ENCODE data around the gene BORCS6. TPM values are rescaled to one million over a fixed set of nuclear protein-coding genes. Genes with fewer than 3 reads are reported as not detected.

Gene BORCS6
- total RNA-seq, 1 experiment from 2014 or later: 6.4 TPM

DNA sequence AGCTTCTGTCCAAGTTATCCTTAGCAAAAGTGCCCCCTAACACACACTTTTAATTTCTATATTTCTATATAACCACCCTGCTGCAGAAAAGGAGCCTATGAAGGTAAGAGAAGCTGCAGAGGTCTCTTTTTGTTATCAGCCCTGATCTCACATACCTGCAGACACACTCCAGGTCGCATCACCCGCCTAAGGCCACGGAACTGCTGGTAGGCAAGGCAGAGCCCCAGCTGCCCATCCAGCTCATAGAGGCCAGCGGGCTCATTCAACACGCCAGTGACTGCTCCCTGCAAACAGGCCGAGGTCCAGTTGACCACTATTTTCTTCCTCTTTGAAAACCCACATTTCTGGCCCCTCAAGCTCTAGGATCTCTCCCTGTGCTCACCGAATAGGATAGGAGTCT lies 45.7 kb upstream of the BORCS6 start:
- no peak for DNase-seq
- Histone ChIP-seq H3K9me3 (ENCODE audit: insufficient read depth, low read depth) (no peaks in the 10 kb centered on the region), H4K20me1 (ENCODE audit: insufficient read depth) (no peaks in the 10 kb centered on the region), H3F3A (ENCODE audit: insufficient read depth, low read depth) (no peaks in the 10 kb centered on the region), H3K79me2 (ENCODE audit: low read depth) (no peaks in the 10 kb centered on the region), H3K4me3 (no peak overlapping the region), H3K27me3 (ENCODE audit: insufficient read depth, low read depth) (no peaks in the 10 kb centered on the region), H3K36me3 (ENCODE audit: low read depth) (no peaks in the 10 kb centered on the region), H2AFZ (no peak overlapping the region), H3K9me2 (ENCODE audit: insufficient read depth) (no peaks in the 10 kb centered on the region), H3K4me2 (no peak overlapping the region), H3K27ac (no peak overlapping the region), H3K4me1 (replicated peaks; ENCODE audit: insufficient read depth) (no peaks in the 10 kb centered on the region)
- ChIA-PET POLR2A (ENCODE audit: unreplicated experiment) (no interaction called here), CTCF (no interaction called here)
- TF ChIP-seq EZH2 (IDR thresholded peaks at IDR 0.05; ENCODE audit: low read depth): no peak
- TF ChIP-seq, protein P1, sequence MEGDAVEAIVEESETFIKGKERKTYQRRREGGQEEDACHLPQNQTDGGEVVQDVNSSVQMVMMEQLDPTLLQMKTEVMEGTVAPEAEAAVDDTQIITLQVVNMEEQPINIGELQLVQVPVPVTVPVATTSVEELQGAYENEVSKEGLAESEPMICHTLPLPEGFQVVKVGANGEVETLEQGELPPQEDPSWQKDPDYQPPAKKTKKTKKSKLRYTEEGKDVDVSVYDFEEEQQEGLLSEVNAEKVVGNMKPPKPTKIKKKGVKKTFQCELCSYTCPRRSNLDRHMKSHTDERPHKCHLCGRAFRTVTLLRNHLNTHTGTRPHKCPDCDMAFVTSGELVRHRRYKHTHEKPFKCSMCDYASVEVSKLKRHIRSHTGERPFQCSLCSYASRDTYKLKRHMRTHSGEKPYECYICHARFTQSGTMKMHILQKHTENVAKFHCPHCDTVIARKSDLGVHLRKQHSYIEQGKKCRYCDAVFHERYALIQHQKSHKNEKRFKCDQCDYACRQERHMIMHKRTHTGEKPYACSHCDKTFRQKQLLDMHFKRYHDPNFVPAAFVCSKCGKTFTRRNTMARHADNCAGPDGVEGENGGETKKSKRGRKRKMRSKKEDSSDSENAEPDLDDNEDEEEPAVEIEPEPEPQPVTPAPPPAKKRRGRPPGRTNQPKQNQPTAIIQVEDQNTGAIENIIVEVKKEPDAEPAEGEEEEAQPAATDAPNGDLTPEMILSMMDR (conservative IDR thresholded peaks at IDR 0.05): no peak
- intact Hi-C loops (cut with micrococcal nuclease; ENCODE audit: unreplicated experiment): no loop called here
- BruUV-seq (replicated peaks): no TSS peak

DNA sequence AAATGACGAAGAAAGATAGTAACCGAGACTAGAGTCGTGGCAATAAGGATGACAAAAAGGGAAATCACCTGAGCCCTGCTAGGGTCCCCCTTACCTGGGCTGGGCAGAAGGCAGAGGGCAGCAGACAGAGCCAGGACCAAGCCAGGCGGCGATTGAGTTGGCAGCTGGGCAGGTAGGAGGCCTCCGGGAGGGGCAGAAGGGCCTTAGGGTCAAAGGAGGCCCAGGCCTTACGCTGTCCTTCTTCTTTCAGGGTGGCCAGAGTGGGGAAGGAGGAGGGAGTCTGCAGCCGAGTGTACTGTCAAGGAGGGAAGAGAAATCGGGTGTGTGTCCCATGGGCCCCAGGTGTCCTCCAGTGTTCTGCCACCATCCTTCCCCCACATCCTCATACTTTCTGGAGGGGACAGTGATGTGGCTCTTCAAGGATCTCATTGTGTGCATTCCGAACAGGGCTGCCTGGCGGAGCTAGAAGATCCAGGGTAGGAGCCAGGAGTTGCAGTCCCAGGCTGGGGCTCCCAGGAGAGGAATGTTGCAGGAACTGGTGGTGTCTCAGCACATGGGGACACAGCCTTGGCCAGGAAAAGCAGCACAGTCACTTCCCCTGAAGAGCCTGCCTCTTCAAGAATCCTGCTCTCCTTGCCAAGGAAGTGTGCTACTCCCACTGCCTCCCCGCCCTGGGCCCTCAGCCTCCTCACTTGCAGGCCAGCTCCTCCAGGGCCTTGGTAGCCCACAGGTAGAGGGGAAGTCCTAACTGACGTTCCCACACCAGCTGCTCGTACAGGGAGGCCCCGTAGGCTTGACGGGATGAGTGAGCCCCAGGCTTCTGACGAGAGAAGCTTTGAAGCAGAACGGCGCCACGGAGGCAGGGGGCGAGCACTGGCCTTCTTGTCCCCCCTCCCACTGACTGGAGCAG lies 44.6 kb upstream of the BORCS6 start:
- H3K36me3 ChIP-seq (ENCODE audit: low read depth): no peaks in the 10 kb centered on the region
- ChIA-PET POLR2A (ENCODE audit: unreplicated experiment) (no interaction called here), CTCF (no interaction called here)
- TF ChIP-seq, protein P1 (conservative IDR thresholded peaks at IDR 0.05): no peak
- TF ChIP-seq EZH2 (IDR thresholded peaks at IDR 0.05; ENCODE audit: low read depth): no peak
- no peaks in the 10 kb centered on the region for H3K79me2 ChIP-seq (ENCODE audit: low read depth)
- H3K4me3 ChIP-seq: no peak overlapping the region
- DNase-seq: no peak
- H3K9me3 ChIP-seq (ENCODE audit: insufficient read depth, low read depth): no peaks in the 10 kb centered on the region
- no peak overlapping the region for H2AFZ ChIP-seq
- no TSS peak for BruUV-seq (replicated peaks)
- no peak overlapping the region for H3K27ac ChIP-seq
- no peaks in the 10 kb centered on the region for H3K9me2 ChIP-seq (ENCODE audit: insufficient read depth)
- no peaks in the 10 kb centered on the region for H4K20me1 ChIP-seq (ENCODE audit: insufficient read depth)
- H3K4me1 ChIP-seq (replicated peaks; ENCODE audit: insufficient read depth): no peaks in the 10 kb centered on the region
- no peaks in the 10 kb centered on the region for H3F3A ChIP-seq (ENCODE audit: insufficient read depth, low read depth)
- no peak overlapping the region for H3K4me2 ChIP-seq
- intact Hi-C loops (cut with micrococcal nuclease; ENCODE audit: unreplicated experiment): no loop called here
- H3K27me3 ChIP-seq (ENCODE audit: insufficient read depth, low read depth): no peaks in the 10 kb centered on the region

DNA sequence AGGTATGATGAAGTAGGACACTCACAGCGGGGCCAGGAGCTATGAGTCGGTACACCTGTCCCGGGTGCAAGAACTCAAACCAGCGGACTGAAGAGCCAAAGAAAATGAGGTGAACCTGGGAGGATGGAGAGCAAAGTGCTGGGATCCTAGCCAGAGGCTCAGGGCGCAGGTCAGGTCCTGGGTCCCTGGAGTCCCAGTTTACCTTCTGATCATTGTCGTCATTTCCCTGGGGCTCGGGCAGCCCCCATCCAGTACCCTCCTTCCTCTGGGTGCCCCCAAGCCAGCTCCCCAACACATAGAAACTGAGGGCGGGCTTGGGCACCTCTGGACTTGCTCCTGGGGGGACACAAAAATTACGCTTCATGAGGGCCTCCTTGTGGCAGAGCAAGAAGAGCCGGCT lies 41.7 kb upstream of the BORCS6 start:
- H3K4me3 ChIP-seq: no peak overlapping the region
- POLR2A ChIA-PET (ENCODE audit: unreplicated experiment): no interaction called here

More for the DNA sequence above, 41.7 kb upstream of the BORCS6 start:
- Histone ChIP-seq H3K9me3 (ENCODE audit: insufficient read depth, low read depth) (no peaks in the 10 kb centered on the region), H3K36me3 (ENCODE audit: low read depth) (no peaks in the 10 kb centered on the region), H3K4me2 (no peak overlapping the region), H3K4me1 (replicated peaks; ENCODE audit: insufficient read depth) (no peaks in the 10 kb centered on the region), H3K27me3 (ENCODE audit: insufficient read depth, low read depth) (no peaks in the 10 kb centered on the region), H4K20me1 (ENCODE audit: insufficient read depth) (no peaks in the 10 kb centered on the region), H2AFZ (no peak overlapping the region), H3F3A (ENCODE audit: insufficient read depth, low read depth) (no peaks in the 10 kb centered on the region), H3K27ac (no peak overlapping the region), H3K9me2 (ENCODE audit: insufficient read depth) (no peaks in the 10 kb centered on the region), H3K79me2 (ENCODE audit: low read depth) (no peaks in the 10 kb centered on the region)
- BruUV-seq (replicated peaks): no TSS peak
- CTCF ChIA-PET: no interaction called here
- intact Hi-C loops (cut with micrococcal nuclease; ENCODE audit: unreplicated experiment): no loop called here
- no peak for DNase-seq
- no peak for TF ChIP-seq EZH2 (IDR thresholded peaks at IDR 0.05; ENCODE audit: low read depth)
- TF ChIP-seq, protein P1 (conservative IDR thresholded peaks at IDR 0.05): no peak

Data from PC-9 (cell line).